ENCODE results near the gene MVB12B. TPM values are rescaled to one million over a fixed set of nuclear protein-coding genes. Genes with fewer than 3 reads are reported as not detected.

MVB12B gene
- total and polyA plus RNA-seq, 7 experiments from 2014 or later = 1.6 to 9.7 (median 3.8) TPM

- Mint-ChIP-seq H3K4me3 (peak overlapping the region; percentile 75 to 85 (median 82)), H3K9me3 (no peaks in the 10 kb centered on the region), H3K27ac (peak overlapping the region; percentile 76 to 94 (median 88)), H3K36me3 (peaks cover 0 to 12% (median 0%) of the 10 kb centered on the region in 5 donors), H3K27me3 (peaks cover 0 to 54% (median 0%) of the 10 kb centered on the region in 5 donors), H3K4me1 (peaks cover 57 to 83% (median 75%) of the 10 kb centered on the region in 7 donors)
- ChIA-PET POLR2A (interaction anchor here (1.2 kb wide), 1 partner anchor 8 kb away, joined by 4 read pairs; no protein-coding TSS in a partner anchor), CTCF (interaction anchor here (0.8 to 1.3 kb wide), 5 partner anchors 20 to 171 kb away, joined by 3 to 4 read pairs (median 3); no protein-coding TSS in a partner anchor)
- Histone ChIP-seq H3K27me3 (ENCODE audit: control insufficient read depth in 2 of 2, insufficient read depth in 2 of 2, low read length in 2 of 2) (no peaks in the 10 kb centered on the region), H3K4me3 (ENCODE audit: low read length) (peak overlapping the region; percentile 6), H3K9me3 (ENCODE audit: control insufficient read depth in 2 of 3, low read length in 3 of 3) (no peaks in the 10 kb centered on the region), H3K27ac (ENCODE audit: low read depth, low read length) (peak overlapping the region; percentile 40), H3K4me1 (ENCODE audit: control insufficient read depth in 2 of 2, insufficient read depth in 2 of 2, low read length in 2 of 2) (peaks cover 51 to 61% of the 10 kb centered on the region in 2 donors), H3K36me3 (ENCODE audit: control insufficient read depth in 2 of 3, insufficient read depth in 3 of 3, low read length in 3 of 3) (no peaks in the 10 kb centered on the region)
- intact Hi-C loops (cut with micrococcal nuclease) = loop anchor here in 1 of 2 donors (2.0 to 5.0 kb wide), 3 partner anchors 26 to 143 kb away; partner anchors contain the start of gene MVB12B
- DNase-seq (no peak), ATAC-seq (peak; percentile 36)
Measured at GRCh38 chr9:126470241-126470993, 143.8 kb downstream of the MVB12B start.

- intact Hi-C loops (cut with micrococcal nuclease) = loop anchor here (1.0 to 5.0 kb wide), 6 partner anchors 20 to 144 kb away; partner anchors contain the start of gene MVB12B (in 1 of the 2)
- DNase-seq (peak; percentile 39 to 80 (median 66)), ATAC-seq (peak; percentile 90)
- Histone ChIP-seq H3K27me3 (ENCODE audit: control insufficient read depth in 2 of 2, insufficient read depth in 2 of 2, low read length in 2 of 2) (no peaks in the 10 kb centered on the region), H3K27ac (ENCODE audit: low read depth, low read length) (peak overlapping the region; percentile 40), H3K4me3 (ENCODE audit: low read length) (peak overlapping the region; percentile 6), H3K4me1 (ENCODE audit: control insufficient read depth in 2 of 2, insufficient read depth in 2 of 2, low read length in 2 of 2) (peaks cover 51 to 61% of the 10 kb centered on the region in 2 donors), H3K36me3 (ENCODE audit: control insufficient read depth in 2 of 3, insufficient read depth in 3 of 3, low read length in 3 of 3) (no peaks in the 10 kb centered on the region), H3K9me3 (ENCODE audit: control insufficient read depth in 2 of 3, low read length in 3 of 3) (no peaks in the 10 kb centered on the region)
- peaks cover 0 to 12% (median 0%) of the 10 kb centered on the region in 5 donors for H3K36me3 Mint-ChIP-seq
- peaks cover 56 to 83% (median 75%) of the 10 kb centered on the region in 7 donors for H3K4me1 Mint-ChIP-seq
- POLR2A ChIA-PET = interaction anchor here (0.7 to 2.6 kb wide), 4 partner anchors 9 to 34 kb away, joined by 3 to 13 read pairs (median 4); no protein-coding TSS in a partner anchor
- peak overlapping the region; percentile 75 to 85 (median 82) for H3K4me3 Mint-ChIP-seq
- H3K9me3 Mint-ChIP-seq = no peaks in the 10 kb centered on the region
- CTCF ChIA-PET = interaction anchor here (1.2 kb wide), 2 partner anchors 19 to 72 kb away, joined by 3 read pairs; no protein-coding TSS in a partner anchor
- H3K27me3 Mint-ChIP-seq = peaks cover 0 to 58% (median 0%) of the 10 kb centered on the region in 5 donors
- peak overlapping the region; percentile 76 to 94 (median 88) for H3K27ac Mint-ChIP-seq
Measured at GRCh38 chr9:126471084-126471624, 144.5 kb downstream of the MVB12B start.

GRCh38 chr9:126472198-126472947, 145.7 kb downstream of the MVB12B start:
- no peak overlapping the region for H3K27ac ChIP-seq (ENCODE audit: low read depth, low read length)
- Mint-ChIP-seq H3K9me3 (peaks cover 0 to 6% (median 0%) of the 10 kb centered on the region in 11 donors), H3K27me3 (peaks cover 0 to 57% (median 0%) of the 10 kb centered on the region in 5 donors), H3K4me3 (peak overlapping the region in 9 of 10 donors; percentile 51 to 85 (median 82)), H3K4me1 (peaks cover 58 to 79% (median 75%) of the 10 kb centered on the region in 7 donors), H3K36me3 (peaks cover 0 to 14% (median 3%) of the 10 kb centered on the region in 5 donors), H3K27ac (peak overlapping the region in 6 of 9 donors; percentile 80 to 91 (median 84))
- ChIA-PET POLR2A (interaction anchor here (0.6 to 2.6 kb wide), 4 partner anchors 8 to 648 kb away, joined by 5 to 13 read pairs (median 6); no protein-coding TSS in a partner anchor), CTCF (interaction anchor here (0.7 to 2.5 kb wide), 6 partner anchors 16 to 170 kb away, joined by 3 to 14 read pairs (median 3); no protein-coding TSS in a partner anchor)
- peak overlapping the region; percentile 6 for H3K4me3 ChIP-seq (ENCODE audit: low read length)
- no peaks in the 10 kb centered on the region for H3K27me3 ChIP-seq (ENCODE audit: control insufficient read depth in 2 of 2, insufficient read depth in 2 of 2, low read length in 2 of 2)
- ATAC-seq (no peak), DNase-seq (peak in 1 of 9 donors; percentile 13)
- peaks cover 51 to 61% of the 10 kb centered on the region in 2 donors for H3K4me1 ChIP-seq (ENCODE audit: control insufficient read depth in 2 of 2, insufficient read depth in 2 of 2, low read length in 2 of 2)
- H3K36me3 ChIP-seq (ENCODE audit: control insufficient read depth in 2 of 3, insufficient read depth in 3 of 3, low read length in 3 of 3) = no peaks in the 10 kb centered on the region
- no peaks in the 10 kb centered on the region for H3K9me3 ChIP-seq (ENCODE audit: control insufficient read depth in 2 of 3, low read length in 3 of 3)
- intact Hi-C loops (cut with micrococcal nuclease) = loop anchor here in 1 of 2 donors (5.0 kb wide), 2 partner anchors 75 to 145 kb away; partner anchors contain the start of gene MVB12B

GRCh38 chr9:126472948-126473298, 146.3 kb downstream of the MVB12B start:
- no peak overlapping the region for H3K4me3 ChIP-seq (ENCODE audit: low read length)
- no peak for ATAC-seq
- peak overlapping the region in 6 of 9 donors; percentile 12 to 73 (median 56) for H3K27ac Mint-ChIP-seq

GRCh38 chr9:126474206-126474765, 147.7 kb downstream of the MVB12B start:
- ChIA-PET POLR2A (no interaction called here), CTCF (interaction anchor here (0.6 to 2.5 kb wide), 3 partner anchors 17 to 25 kb away, joined by 3 to 14 read pairs (median 3); no protein-coding TSS in a partner anchor)
- Mint-ChIP-seq H3K9me3 (peaks cover 0 to 6% (median 0%) of the 10 kb centered on the region in 11 donors), H3K4me3 (no peak overlapping the region), H3K4me1 (peaks cover 45 to 65% (median 58%) of the 10 kb centered on the region in 7 donors), H3K36me3 (peaks cover 0 to 6% (median 4%) of the 10 kb centered on the region in 5 donors), H3K27me3 (peaks cover 0 to 59% (median 0%) of the 10 kb centered on the region in 5 donors), H3K27ac (peak overlapping the region in 2 of 9 donors; percentile 17 to 37)
- Histone ChIP-seq H3K9me3 (ENCODE audit: control insufficient read depth in 2 of 3, low read length in 3 of 3) (no peaks in the 10 kb centered on the region), H3K36me3 (ENCODE audit: control insufficient read depth in 2 of 3, insufficient read depth in 3 of 3, low read length in 3 of 3) (no peaks in the 10 kb centered on the region), H3K27me3 (ENCODE audit: control insufficient read depth in 2 of 2, insufficient read depth in 2 of 2, low read length in 2 of 2) (no peaks in the 10 kb centered on the region), H3K4me1 (ENCODE audit: control insufficient read depth in 2 of 2, insufficient read depth in 2 of 2, low read length in 2 of 2) (peaks cover 39 to 50% of the 10 kb centered on the region in 2 donors), H3K4me3 (ENCODE audit: low read length) (no peak overlapping the region), H3K27ac (ENCODE audit: low read depth, low read length) (no peak overlapping the region)
- DNase-seq (no peak), ATAC-seq (no peak)
- intact Hi-C loops (cut with micrococcal nuclease) = loop anchor here in 1 of 2 donors (5.0 kb wide), 2 partner anchors 77 to 147 kb away; partner anchors contain the start of gene MVB12B

More at GRCh38 chr9:126472948-126473298, 146.3 kb downstream of the MVB12B start:
- intact Hi-C loops (cut with micrococcal nuclease) = loop anchor here in 1 of 2 donors (5.0 kb wide), 2 partner anchors 76 to 146 kb away; partner anchors contain the start of gene MVB12B
- ChIA-PET POLR2A (interaction anchor here (1.6 to 2.6 kb wide), 2 partner anchors 9 to 18 kb away, joined by 5 to 13 read pairs; no protein-coding TSS in a partner anchor), CTCF (interaction anchor here (0.7 to 2.5 kb wide), 6 partner anchors 18 to 171 kb away, joined by 3 to 14 read pairs (median 3); no protein-coding TSS in a partner anchor)
- Histone ChIP-seq H3K9me3 (ENCODE audit: control insufficient read depth in 2 of 3, low read length in 3 of 3) (no peaks in the 10 kb centered on the region), H3K27me3 (ENCODE audit: control insufficient read depth in 2 of 2, insufficient read depth in 2 of 2, low read length in 2 of 2) (no peaks in the 10 kb centered on the region), H3K36me3 (ENCODE audit: control insufficient read depth in 2 of 3, insufficient read depth in 3 of 3, low read length in 3 of 3) (no peaks in the 10 kb centered on the region), H3K4me1 (ENCODE audit: control insufficient read depth in 2 of 2, insufficient read depth in 2 of 2, low read length in 2 of 2) (peaks cover 51 to 61% of the 10 kb centered on the region in 2 donors), H3K27ac (ENCODE audit: low read depth, low read length) (no peak overlapping the region)
- Mint-ChIP-seq H3K4me3 (peak overlapping the region in 4 of 10 donors; percentile 23 to 84 (median 54)), H3K36me3 (peaks cover 0 to 14% (median 4%) of the 10 kb centered on the region in 5 donors), H3K27me3 (peaks cover 0 to 60% (median 0%) of the 10 kb centered on the region in 5 donors), H3K4me1 (peaks cover 58 to 73% (median 71%) of the 10 kb centered on the region in 7 donors), H3K9me3 (peaks cover 0 to 6% (median 0%) of the 10 kb centered on the region in 11 donors)
- DNase-seq = no peak

All from naive thymus-derived CD4-positive, alpha-beta T cell (primary cell).